ENCODE measurements around the gene PIEZO1. TPM values are rescaled to one million over a fixed set of nuclear protein-coding genes. Genes with fewer than 3 reads are reported as not detected.
A peak's percentile ranks its signal among the peaks of the same experiment; 100 is the strongest.

The PIEZO1 gene
- total and polyA plus RNA-seq, 5 donors, result 21.7 to 45.6 (median 30.5) TPM

GRCh38 chr16:88725609-88726407 lies 59.2 kb downstream of the PIEZO1 start:
- 84% methylated on average over 32 of the region's 32 CpGs for WGBS
- intact Hi-C loops (cut with DNase I), result no loop called here
- peak in 1 of 2 donors; percentile 3 for ATAC-seq
- H3K27me3 ChIP-seq (ENCODE audit: control insufficient read depth, insufficient read depth), result no peaks in the 10 kb centered on the region
- DNase-seq, result no peak
- H3K9me3 ChIP-seq (ENCODE audit: control insufficient read depth, low read length), result no peaks in the 10 kb centered on the region
- H3K27ac ChIP-seq (ENCODE audit: low read length), result no peak overlapping the region
- H3K4me1 ChIP-seq (ENCODE audit: control insufficient read depth, insufficient read depth, low read length), result no peaks in the 10 kb centered on the region
- H3K4me3 ChIP-seq (ENCODE audit: low read length), result no peak overlapping the region

- intact Hi-C loops (cut with DNase I), result no loop called here
- peak; percentile 5 to 13 for ATAC-seq
- no peaks in the 10 kb centered on the region for H3K4me1 ChIP-seq (ENCODE audit: control insufficient read depth, insufficient read depth, low read length)
- H3K27ac ChIP-seq (ENCODE audit: low read length), result no peak overlapping the region
- no peaks in the 10 kb centered on the region for H3K27me3 ChIP-seq (ENCODE audit: control insufficient read depth, insufficient read depth)
- no peaks in the 10 kb centered on the region for H3K9me3 ChIP-seq (ENCODE audit: control insufficient read depth, low read length)
- 87% methylated on average over 31 of the region's 31 CpGs for WGBS
- DNase-seq, result no peak
- no peak overlapping the region for H3K4me3 ChIP-seq (ENCODE audit: low read length)
These were observed 60.0 kb downstream of the PIEZO1 start for GRCh38 chr16:88724855-88725555.

GRCh38 chr16:88723911-88724310 lies 61.1 kb downstream of the PIEZO1 start:
- Histone ChIP-seq H3K27ac (ENCODE audit: low read length) (no peak overlapping the region), H3K4me3 (ENCODE audit: low read length) (no peak overlapping the region), H3K27me3 (ENCODE audit: control insufficient read depth, insufficient read depth) (no peaks in the 10 kb centered on the region), H3K4me1 (ENCODE audit: control insufficient read depth, insufficient read depth, low read length) (no peaks in the 10 kb centered on the region), H3K9me3 (ENCODE audit: control insufficient read depth, low read length) (no peaks in the 10 kb centered on the region)
- ATAC-seq (no peak), DNase-seq (no peak)
- intact Hi-C loops (cut with DNase I), result no loop called here
- 95% methylated on average over 17 of the region's 17 CpGs for WGBS

- ATAC-seq (no peak), DNase-seq (no peak)
- 89% methylated on average over 8 of the region's 8 CpGs for WGBS
- H3K27ac ChIP-seq (ENCODE audit: low read length), result no peak overlapping the region
- intact Hi-C loops (cut with DNase I), result no loop called here
- H3K9me3 ChIP-seq (ENCODE audit: control insufficient read depth, low read length), result no peaks in the 10 kb centered on the region
- H3K4me1 ChIP-seq (ENCODE audit: control insufficient read depth, insufficient read depth, low read length), result no peaks in the 10 kb centered on the region
- H3K27me3 ChIP-seq (ENCODE audit: control insufficient read depth, insufficient read depth), result no peaks in the 10 kb centered on the region
- H3K4me3 ChIP-seq (ENCODE audit: low read length), result no peak overlapping the region
These were observed 61.5 kb downstream of the PIEZO1 start for GRCh38 chr16:88723507-88723887.

GRCh38 chr16:88722784-88723506 lies 62.1 kb downstream of the PIEZO1 start:
- DNase-seq (no peak), ATAC-seq (no peak)
- no peaks in the 10 kb centered on the region for H3K4me1 ChIP-seq (ENCODE audit: control insufficient read depth, insufficient read depth, low read length)
- 95% methylated on average over 39 of the region's 39 CpGs for WGBS
- intact Hi-C loops (cut with DNase I), result no loop called here
- H3K4me3 ChIP-seq (ENCODE audit: low read length), result no peak overlapping the region
- no peaks in the 10 kb centered on the region for H3K27me3 ChIP-seq (ENCODE audit: control insufficient read depth, insufficient read depth)
- H3K27ac ChIP-seq (ENCODE audit: low read length), result no peak overlapping the region
- H3K9me3 ChIP-seq (ENCODE audit: control insufficient read depth, low read length), result no peaks in the 10 kb centered on the region

- ATAC-seq (no peak), DNase-seq (no peak)
- WGBS, result 95% methylated on average over 61 of the region's 61 CpGs
- Histone ChIP-seq H3K9me3 (ENCODE audit: control insufficient read depth, low read length) (no peaks in the 10 kb centered on the region), H3K27me3 (ENCODE audit: control insufficient read depth, insufficient read depth) (no peaks in the 10 kb centered on the region), H3K4me1 (ENCODE audit: control insufficient read depth, insufficient read depth, low read length) (no peaks in the 10 kb centered on the region), H3K4me3 (ENCODE audit: low read length) (no peak overlapping the region), H3K27ac (ENCODE audit: low read length) (no peak overlapping the region)
- intact Hi-C loops (cut with DNase I), result no loop called here
These were observed 62.9 kb downstream of the PIEZO1 start for GRCh38 chr16:88721815-88722755.

GRCh38 chr16:88721236-88721635 lies 63.8 kb downstream of the PIEZO1 start:
- Histone ChIP-seq H3K27me3 (ENCODE audit: control insufficient read depth, insufficient read depth) (no peaks in the 10 kb centered on the region), H3K9me3 (ENCODE audit: control insufficient read depth, low read length) (no peaks in the 10 kb centered on the region), H3K27ac (ENCODE audit: low read length) (no peak overlapping the region), H3K4me3 (ENCODE audit: low read length) (no peak overlapping the region), H3K4me1 (ENCODE audit: control insufficient read depth, insufficient read depth, low read length) (no peaks in the 10 kb centered on the region)
- no peak for ATAC-seq
- no peak for DNase-seq
- intact Hi-C loops (cut with DNase I), result no loop called here
- WGBS, result 97% methylated on average over 17 of the region's 17 CpGs

- no peak overlapping the region for H3K27ac ChIP-seq (ENCODE audit: low read length)
These were observed 64.5 kb downstream of the PIEZO1 start for GRCh38 chr16:88720396-88720970.

GRCh38 chr16:88719933-88720296 lies 65.1 kb downstream of the PIEZO1 start:
- ATAC-seq, result no peak
- H3K4me1 ChIP-seq (ENCODE audit: control insufficient read depth, insufficient read depth, low read length), result no peaks in the 10 kb centered on the region
- H3K9me3 ChIP-seq (ENCODE audit: control insufficient read depth, low read length), result no peaks in the 10 kb centered on the region
- H3K4me3 ChIP-seq (ENCODE audit: low read length), result no peak overlapping the region
- no peaks in the 10 kb centered on the region for H3K27me3 ChIP-seq (ENCODE audit: control insufficient read depth, insufficient read depth)
- no peak for DNase-seq
- 96% methylated on average over 19 of the region's 19 CpGs for WGBS
- intact Hi-C loops (cut with DNase I), result no loop called here
- no peak overlapping the region for H3K27ac ChIP-seq (ENCODE audit: low read length)

More at GRCh38 chr16:88720396-88720970, 64.5 kb downstream of the PIEZO1 start:
- Histone ChIP-seq H3K4me3 (ENCODE audit: low read length) (no peak overlapping the region), H3K4me1 (ENCODE audit: control insufficient read depth, insufficient read depth, low read length) (no peaks in the 10 kb centered on the region), H3K27me3 (ENCODE audit: control insufficient read depth, insufficient read depth) (no peaks in the 10 kb centered on the region), H3K9me3 (ENCODE audit: control insufficient read depth, low read length) (no peaks in the 10 kb centered on the region)
- DNase-seq (no peak), ATAC-seq (no peak)
- WGBS, result 93% methylated on average over 23 of the region's 23 CpGs
- intact Hi-C loops (cut with DNase I), result no loop called here

GRCh38 chr16:88719267-88719932 lies 65.6 kb downstream of the PIEZO1 start:
- H3K4me3 ChIP-seq (ENCODE audit: low read length), result no peak overlapping the region
- intact Hi-C loops (cut with DNase I), result no loop called here
- H3K4me1 ChIP-seq (ENCODE audit: control insufficient read depth, insufficient read depth, low read length), result no peaks in the 10 kb centered on the region
- 83% methylated on average over 29 of the region's 29 CpGs for WGBS
- DNase-seq, result peak in 2 of 3 donors; percentile 79 to 82
- H3K9me3 ChIP-seq (ENCODE audit: control insufficient read depth, low read length), result no peaks in the 10 kb centered on the region
- no peaks in the 10 kb centered on the region for H3K27me3 ChIP-seq (ENCODE audit: control insufficient read depth, insufficient read depth)
- no peak overlapping the region for H3K27ac ChIP-seq (ENCODE audit: low read length)
- peak; percentile 22 to 48 for ATAC-seq
